Measurements from ENCODE around the gene PHACTR4.

Gene PHACTR4

DNA sequence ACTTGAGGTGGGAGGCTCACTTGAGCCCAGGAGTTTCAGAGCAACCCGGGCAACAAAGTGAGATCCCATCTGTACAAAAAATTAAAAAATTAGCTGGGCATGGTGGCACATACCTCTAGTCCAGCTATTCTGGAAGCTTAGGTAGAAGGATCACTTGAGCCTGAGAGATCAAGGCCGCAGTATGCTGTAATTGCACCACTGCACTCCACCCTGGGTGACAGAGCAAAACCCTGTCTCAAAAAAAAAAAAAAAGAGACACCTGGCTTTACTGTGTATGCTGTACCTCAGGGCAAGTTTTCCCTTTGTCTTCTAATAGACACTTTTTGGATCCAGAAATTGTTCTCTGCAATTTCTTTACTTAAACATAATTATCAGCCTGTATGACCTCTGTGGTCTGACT lies 113.2 kb downstream of the PHACTR4 start:
- TF ChIP-seq, protein P1, sequence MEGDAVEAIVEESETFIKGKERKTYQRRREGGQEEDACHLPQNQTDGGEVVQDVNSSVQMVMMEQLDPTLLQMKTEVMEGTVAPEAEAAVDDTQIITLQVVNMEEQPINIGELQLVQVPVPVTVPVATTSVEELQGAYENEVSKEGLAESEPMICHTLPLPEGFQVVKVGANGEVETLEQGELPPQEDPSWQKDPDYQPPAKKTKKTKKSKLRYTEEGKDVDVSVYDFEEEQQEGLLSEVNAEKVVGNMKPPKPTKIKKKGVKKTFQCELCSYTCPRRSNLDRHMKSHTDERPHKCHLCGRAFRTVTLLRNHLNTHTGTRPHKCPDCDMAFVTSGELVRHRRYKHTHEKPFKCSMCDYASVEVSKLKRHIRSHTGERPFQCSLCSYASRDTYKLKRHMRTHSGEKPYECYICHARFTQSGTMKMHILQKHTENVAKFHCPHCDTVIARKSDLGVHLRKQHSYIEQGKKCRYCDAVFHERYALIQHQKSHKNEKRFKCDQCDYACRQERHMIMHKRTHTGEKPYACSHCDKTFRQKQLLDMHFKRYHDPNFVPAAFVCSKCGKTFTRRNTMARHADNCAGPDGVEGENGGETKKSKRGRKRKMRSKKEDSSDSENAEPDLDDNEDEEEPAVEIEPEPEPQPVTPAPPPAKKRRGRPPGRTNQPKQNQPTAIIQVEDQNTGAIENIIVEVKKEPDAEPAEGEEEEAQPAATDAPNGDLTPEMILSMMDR (IDR thresholded peaks at IDR 0.05; ENCODE audit: low read depth, low read length, missing control alignments) = no peak
- H3K4me3 ChIP-seq (ENCODE audit: low read depth, low read length) = no peak overlapping the region
- in situ Hi-C loops (cut with HindIII; ENCODE audit: low sequenced_read_pairs) = no loop called here
- DNase-seq (ENCODE audit: low read depth) = no peak

DNA sequence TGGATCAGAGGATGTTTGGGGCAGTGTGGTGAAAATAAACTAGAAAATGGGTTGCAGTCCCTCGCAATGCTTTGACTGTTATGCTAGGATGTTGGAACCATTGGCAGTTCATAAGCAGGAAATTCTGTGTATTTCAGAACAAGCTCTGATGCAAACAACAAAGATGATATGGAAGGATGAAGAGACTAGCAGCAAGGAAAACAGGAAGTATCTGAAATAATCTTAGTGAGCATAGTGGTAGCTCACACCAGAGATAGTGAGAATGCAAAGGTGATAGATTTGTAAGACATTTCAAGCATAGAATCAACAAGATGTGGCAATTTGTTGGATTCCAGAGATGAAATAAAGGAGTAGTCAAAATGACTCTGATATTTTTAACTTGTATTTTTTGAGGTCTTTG lies 125.2 kb downstream of the PHACTR4 start:
- in situ Hi-C loops (cut with HindIII; ENCODE audit: low sequenced_read_pairs) = no loop called here

DNA sequence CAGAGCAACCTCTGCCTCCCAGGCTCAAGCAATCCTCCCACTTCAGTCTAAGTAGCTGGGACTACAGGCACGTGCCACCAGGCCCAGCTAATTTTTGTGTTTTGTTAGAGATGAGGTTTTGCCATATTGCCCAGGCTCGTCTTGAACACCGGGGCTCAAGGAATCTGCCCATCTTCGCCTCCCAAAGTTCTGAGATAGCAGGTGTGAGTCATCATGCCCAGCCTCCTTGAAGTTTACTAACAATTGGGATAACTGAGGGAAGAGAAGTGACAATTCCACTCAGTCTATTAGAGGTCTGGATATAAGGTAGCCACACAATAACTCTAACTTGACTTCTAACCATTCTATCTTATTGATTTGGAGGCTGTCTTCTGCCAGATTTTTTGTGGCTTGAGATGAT lies 130.0 kb downstream of the PHACTR4 start:
- TF ChIP-seq, protein P1 (IDR thresholded peaks at IDR 0.05; ENCODE audit: low read depth, low read length, missing control alignments) = no peak
- DNase-seq (ENCODE audit: low read depth) = no peak
- in situ Hi-C loops (cut with HindIII; ENCODE audit: low sequenced_read_pairs) = no loop called here
- no peak overlapping the region for H3K4me3 ChIP-seq (ENCODE audit: low read depth, low read length)

More for the DNA sequence above, 125.2 kb downstream of the PHACTR4 start:
- no peak overlapping the region for H3K4me3 ChIP-seq (ENCODE audit: low read depth, low read length)
- no peak for DNase-seq (ENCODE audit: low read depth)
- TF ChIP-seq, protein P1 (IDR thresholded peaks at IDR 0.05; ENCODE audit: low read depth, low read length, missing control alignments) = no peak

DNA sequence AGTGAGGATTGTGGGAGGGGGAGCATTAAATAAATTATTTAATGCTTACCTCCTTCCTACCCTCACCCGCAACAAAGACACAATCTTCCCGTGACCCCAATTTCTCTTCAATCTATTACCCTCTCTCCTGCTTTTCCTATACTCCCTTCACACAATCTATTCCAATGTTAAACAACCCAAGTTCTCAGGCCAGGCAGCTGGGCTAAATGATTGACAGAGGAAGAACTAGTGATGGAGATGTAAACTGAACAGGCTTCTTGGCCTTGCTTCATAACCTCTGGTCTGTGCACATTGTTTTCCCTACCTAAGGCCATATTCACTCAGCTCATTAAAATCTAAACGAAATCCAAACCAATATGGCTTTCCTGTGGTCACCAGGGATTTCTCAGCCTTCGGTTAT lies 132.4 kb downstream of the PHACTR4 start:
- DNase-seq (ENCODE audit: low read depth) = no peak
- in situ Hi-C loops (cut with HindIII; ENCODE audit: low sequenced_read_pairs) = no loop called here
- H3K4me3 ChIP-seq (ENCODE audit: low read depth, low read length) = no peak overlapping the region
- TF ChIP-seq, protein P1 (IDR thresholded peaks at IDR 0.05; ENCODE audit: low read depth, low read length, missing control alignments) = no peak

DNA sequence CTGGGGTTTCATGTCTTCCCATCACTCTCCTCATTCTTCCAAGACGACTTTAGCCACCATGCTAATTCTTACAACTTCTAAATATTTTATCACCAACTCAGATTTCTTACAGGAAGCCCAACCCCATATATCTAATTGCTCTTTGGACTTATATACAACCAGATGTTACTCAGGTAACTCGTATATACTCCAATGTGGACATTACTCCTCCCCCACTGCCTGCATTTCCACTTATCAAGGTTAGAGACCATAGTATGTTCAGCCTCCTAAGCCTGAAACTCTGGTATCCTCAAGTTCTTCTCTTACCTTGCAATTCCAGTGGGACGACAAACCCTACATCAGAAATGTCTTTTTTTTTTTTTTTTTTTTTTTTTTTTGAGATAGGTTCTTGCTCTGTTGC lies 133.6 kb downstream of the PHACTR4 start:
- in situ Hi-C loops (cut with HindIII; ENCODE audit: low sequenced_read_pairs) = no loop called here
- TF ChIP-seq, protein P1 (IDR thresholded peaks at IDR 0.05; ENCODE audit: low read depth, low read length, missing control alignments) = no peak
- no peak overlapping the region for H3K4me3 ChIP-seq (ENCODE audit: low read depth, low read length)
- DNase-seq (ENCODE audit: low read depth) = no peak

DNA sequence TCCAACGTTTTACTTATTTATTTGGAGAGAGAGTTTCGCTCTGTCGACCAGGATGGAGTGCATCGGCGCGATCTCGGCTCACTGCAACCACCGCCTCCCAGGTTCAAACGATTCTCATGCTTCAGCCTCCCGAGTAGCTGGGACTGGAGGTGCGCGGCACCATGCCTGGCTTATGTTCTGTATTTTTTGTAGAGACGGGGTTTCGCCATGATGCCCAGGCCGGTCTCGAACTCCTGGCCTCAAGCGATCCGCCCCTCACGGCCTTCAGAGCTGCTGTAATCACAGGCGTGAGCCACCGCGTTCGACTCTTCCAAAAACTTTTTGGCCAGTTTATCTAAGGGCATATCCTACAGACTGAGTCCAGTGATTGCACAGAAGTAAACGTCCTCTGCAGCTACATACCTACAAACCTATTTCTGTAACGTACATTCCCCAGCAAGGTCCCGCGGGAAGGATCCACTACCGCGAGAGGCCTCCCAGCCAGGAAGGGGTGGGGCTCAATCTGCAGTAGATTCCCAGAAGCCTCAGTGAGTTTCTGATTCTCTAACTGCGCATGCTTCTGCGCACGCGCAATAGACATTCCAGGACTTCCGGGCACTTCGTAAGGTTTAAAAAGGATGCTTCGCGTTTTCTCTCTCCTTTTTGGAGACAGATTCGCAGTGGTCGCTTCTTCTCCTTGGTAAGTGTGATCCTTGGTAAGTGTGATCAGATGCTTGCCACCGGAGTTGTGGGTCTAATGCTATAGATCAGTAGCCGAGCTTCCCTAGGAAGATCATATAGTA lies 136.1 kb downstream of the PHACTR4 start, which contains the start of gene RCC1:
RCC1 (plus strand) TSS at position 638 of the 782 bp plus-strand sequence. CDS start 23,824 bp downstream, outside the sequence.
- TF ChIP-seq, protein P1 (IDR thresholded peaks at IDR 0.05; ENCODE audit: low read depth, low read length, missing control alignments) = no peak
- DNase-seq (ENCODE audit: low read depth) = peak; percentile 99
- in situ Hi-C loops (cut with HindIII; ENCODE audit: low sequenced_read_pairs) = no loop called here
- peak within 1 kb of the TSS; percentile 84 for H3K4me3 ChIP-seq (ENCODE audit: low read depth, low read length)
